Eye (tissue), 1 donor: ENCODE data around the gene GSTA3.

Experiments used
- DNase-seq: peaks from one replicate; pipeline ENCODE4 v3.0.0-alpha.2; 2015

The GSTA3 gene

GRCh38 chr6:52849137-52849536 lies 60.4 kb downstream of the GSTA3 start:
- no peak for DNase-seq
